CMK (cell line): ENCODE results near the gene COL23A1.
"Not testable (repeated sequence)": the region's sequence is repeated elsewhere in the genome, so short reads cannot be mapped to it uniquely, and the experiment has no call there.

Experiments
- DNase-seq: peaks from one replicate; pipeline ENCODE4 v3.0.0-alpha.2; 2010; ENCODE audit warnings: low read depth

COL23A1 gene

GRCh38 chr5:178206166-178207101, 383.8 kb downstream of the COL23A1 start:
- DNase-seq, result no peak

- no peak for DNase-seq
Measured at GRCh38 chr5:178205749-178206047, 384.5 kb downstream of the COL23A1 start.

- no peak for DNase-seq
Measured at GRCh38 chr5:178204935-178205748, 385.1 kb downstream of the COL23A1 start.

GRCh38 chr5:178204182-178204934, 385.8 kb downstream of the COL23A1 start, which contains the start of gene HNRNPAB:
Gene HNRNPAB (plus strand): TSS chr5:178204533. CDS start chr5:178204838, 305 bp downstream.
- peak; percentile 91 for DNase-seq

- no peak for DNase-seq
Measured at GRCh38 chr5:178203670-178204181, 386.5 kb downstream of the COL23A1 start.

GRCh38 chr5:178202541-178202940, 387.7 kb downstream of the COL23A1 start:
- DNase-seq, result no peak

GRCh38 chr5:178201927-178202235, 388.3 kb downstream of the COL23A1 start:
- no peak for DNase-seq

GRCh38 chr5:178201221-178201926, 388.8 kb downstream of the COL23A1 start:
- no peak for DNase-seq

GRCh38 chr5:178199581-178200434, 390.4 kb downstream of the COL23A1 start:
- DNase-seq, result no peak

- DNase-seq, result no peak
Measured at GRCh38 chr5:178198706-178199105, 391.5 kb downstream of the COL23A1 start.

GRCh38 chr5:178198151-178198550, 392.0 kb downstream of the COL23A1 start:
- not testable (repeated sequence) for DNase-seq

- no peak for DNase-seq
Measured at GRCh38 chr5:178196986-178197385, 393.2 kb downstream of the COL23A1 start.

GRCh38 chr5:178196281-178196812, 393.8 kb downstream of the COL23A1 start:
- no peak for DNase-seq

GRCh38 chr5:178194026-178194425, 396.2 kb downstream of the COL23A1 start:
- DNase-seq, result no peak

GRCh38 chr5:178193251-178193809, 396.9 kb downstream of the COL23A1 start:
- no peak for DNase-seq

GRCh38 chr5:178192787-178193186, 397.4 kb downstream of the COL23A1 start:
- DNase-seq, result no peak

- DNase-seq, result no peak
Measured at GRCh38 chr5:178192244-178192643, 397.9 kb downstream of the COL23A1 start.

GRCh38 chr5:178191661-178192060, 398.5 kb downstream of the COL23A1 start:
- DNase-seq, result no peak

GRCh38 chr5:178189433-178189832, 400.8 kb downstream of the COL23A1 start:
- DNase-seq, result no peak
